HCT116 (cell line): ENCODE measurements around the gene SELENON. TPM values are rescaled to one million over a fixed set of nuclear protein-coding genes. Genes with fewer than 3 reads are reported as not detected.

Source experiments
- ATAC-seq: fragments of 200-7000 bp; cut with Tn5 transposase; 2 replicates; pipeline ENCODE4 v1.9.1; 2020; ENCODE audit warnings: mild to moderate bottlenecking, moderate library complexity
- BruUV-seq: library from RNA; stranded (reverse); fragments of 400-500 nt; replicated peaks from 2 replicates; lab custom pipeline; 2021; lab: Mats Ljungman, UMichigan
- CTCF ChIA-PET: fragments of 300-600 bp; sonication (Branson Sonifier 250); formaldehyde crosslinking; loops from one replicate; lab custom pipeline; 2021; ENCODE audit warnings: antibody characterized with exemption; lab: Charles Lee
- POLR2A ChIA-PET: fragments of 300-600, 350-600 bp; sonication (Branson Sonifier 250); formaldehyde crosslinking; loops from one replicate; lab custom pipeline; 2021; ENCODE audit warnings: antibody characterized with exemption; lab: Charles Lee
- RAD21 ChIA-PET, 2 experiments: fragments of 300-600 bp; sonication (Branson Sonifier 250); formaldehyde crosslinking; loops; one replicate each; lab custom pipeline; 2023; ENCODE audit warnings: low total read pairs in 2 of 2; ENCODE audit not compliant: uncharacterized antibody in 2 of 2, unreplicated experiment in 2 of 2, low non-redundant PET in 1 of 2; lab: Charles Lee
- DNase-seq: peaks from one replicate; pipeline ENCODE4 v3.0.0-alpha.2; 2010; ENCODE audit warnings: low read depth, low spot score
- H2AFZ ChIP-seq: fragments of 200-600 bp; shearing (Covaris generic), sonication (generic); 2 replicates; pipeline ENCODE4 v1.6.1; 2017; ENCODE audit warnings: low read depth, mixed run types, mixed read lengths, antibody characterized with exemption, low read length; ENCODE audit not compliant: poor library complexity, severe bottlenecking
- H3K27ac ChIP-seq: 2 replicates; pipeline ENCODE4 v1.5.1; 2012; ENCODE audit warnings: low read depth, low read length
- H3K27me3 ChIP-seq: fragments of 200-600 bp; sonication (generic); 2 replicates; pipeline ENCODE4 v1.6.1; 2016; ENCODE audit warnings: mixed run types, low read length, mixed read lengths; ENCODE audit not compliant: insufficient read depth
- H3K36me3 ChIP-seq, 2 experiments: fragments of 200-500 bp in 1 of 2; fragments of 200-600 bp in 1 of 2; sonication (Bioruptor generic) in 1 of 2; sonication (generic) in 1 of 2; 2 replicates each; pipeline versions ENCODE4 v1.5.1 to v1.6.1; 2014 to 2016; ENCODE audit warnings: low read length in 2 of 2, inconsistent platforms in 1 of 2, mixed read lengths in 1 of 2, mixed run types in 1 of 2; ENCODE audit not compliant: insufficient read depth in 2 of 2, control insufficient read depth in 1 of 2
- H3K4me1 ChIP-seq, 2 experiments: fragments of 200-600 bp in 1 of 2; sonication (generic) in 1 of 2; 2 replicates each; pipeline versions ENCODE4 v1.5.1 to v1.6.1; 2012 to 2017; ENCODE audit warnings: low read length in 2 of 2, inconsistent platforms in 1 of 2, mild to moderate bottlenecking in 1 of 2, mixed read lengths in 1 of 2, mixed run types in 1 of 2, moderate library complexity in 1 of 2; ENCODE audit not compliant: insufficient read depth in 2 of 2, control insufficient read depth in 1 of 2
- H3K4me2 ChIP-seq: fragments of 200-600 bp; sonication (generic); 2 replicates; pipeline ENCODE4 v1.6.1; 2017; ENCODE audit warnings: mixed run types, low read length, mixed read lengths
- H3K4me3 ChIP-seq, 2 experiments: fragments of 200-600 bp in 1 of 2; sonication (generic) in 1 of 2; replicated peaks in 1 of 2; 2 replicates each; pipeline ENCODE4 v1.5.1; 2011 to 2016; ENCODE audit warnings: low read length in 2 of 2, control low read depth in 1 of 2, low read depth in 1 of 2, mild to moderate bottlenecking in 1 of 2, mixed read lengths in 1 of 2, mixed run types in 1 of 2
- H3K79me2 ChIP-seq: fragments of 200-600 bp; sonication (generic); 2 replicates; pipeline ENCODE4 v1.6.1; 2017; ENCODE audit warnings: mild to moderate bottlenecking, mixed run types, low read length, moderate library complexity, mixed read lengths; ENCODE audit not compliant: insufficient read depth
- H3K9ac ChIP-seq: fragments of 200-600 bp; sonication (generic); 2 replicates; pipeline ENCODE4 v1.6.1; 2016; ENCODE audit warnings: low read length, mixed read lengths
- H3K9me2 ChIP-seq: fragments of 200-600 bp; sonication (generic), shearing (Covaris generic); 2 replicates; pipeline ENCODE4 v1.6.1; 2017; ENCODE audit warnings: mixed run types, mild to moderate bottlenecking, moderate library complexity; ENCODE audit not compliant: insufficient read depth
- H3K9me3 ChIP-seq, 2 experiments: fragments of 200-500 bp in 1 of 2; fragments of 200-600 bp in 1 of 2; sonication (Bioruptor generic) in 1 of 2; sonication (generic) in 1 of 2; 2 replicates each; pipeline ENCODE4 v1.6.1; 2014 to 2017; ENCODE audit warnings: low read length in 2 of 2, mixed read lengths in 2 of 2, inconsistent platforms in 1 of 2, low read depth in 1 of 2, mild to moderate bottlenecking in 1 of 2, mixed run types in 1 of 2, moderate library complexity in 1 of 2; ENCODE audit not compliant: control insufficient read depth in 1 of 2, insufficient read depth in 1 of 2
- H4K20me1 ChIP-seq: fragments of 200-600 bp; sonication (generic), shearing (Covaris generic); 2 replicates; pipeline ENCODE4 v1.6.1; 2017; ENCODE audit warnings: mixed run types, mild to moderate bottlenecking, moderate library complexity; ENCODE audit not compliant: insufficient read depth
- ATF3 ChIP-seq: IDR thresholded peaks from 2 replicates; pipeline ENCODE4 v1.6.1; 2012
- CBX3 ChIP-seq: IDR thresholded peaks from 2 replicates; pipeline ENCODE4 v1.6.1; 2012; ENCODE audit warnings: low read depth
- ELF1 ChIP-seq: IDR thresholded peaks from 2 replicates; pipeline ENCODE4 v1.6.1; 2012; ENCODE audit warnings: low read depth, borderline replicate concordance
- EZH2phosphoT487 ChIP-seq: fragments of 200-600 bp; IDR thresholded peaks from 2 replicates; pipeline ENCODE4 v1.6.1; 2018; ENCODE audit warnings: antibody characterized with exemption, borderline replicate concordance
- FOSL1 ChIP-seq: IDR thresholded peaks from 2 replicates; pipeline ENCODE4 v1.6.1; 2012; ENCODE audit warnings: low read depth
- POLR2A ChIP-seq: IDR thresholded peaks from 2 replicates; pipeline ENCODE4 v1.7.0; 2011; ENCODE audit warnings: borderline replicate concordance; ENCODE audit not compliant: insufficient read depth, insufficient read length; ENCODE audit errors: extremely low read depth
- POLR2AphosphoS5 ChIP-seq: IDR thresholded peaks from 2 replicates; pipeline ENCODE4 v1.6.1; 2011; ENCODE audit warnings: mild to moderate bottlenecking, low read depth, low read length, moderate library complexity
- SIN3A ChIP-seq: IDR thresholded peaks from 2 replicates; pipeline ENCODE4 v1.6.1; 2012; ENCODE audit warnings: low read depth
- YY1 ChIP-seq: IDR thresholded peaks from 2 replicates; pipeline ENCODE4 v1.6.1; 2011; ENCODE audit warnings: low read length, low read depth, moderate library complexity, mild to moderate bottlenecking; ENCODE audit not compliant: insufficient replicate concordance; ENCODE audit errors: extremely low read depth
- ZFX ChIP-seq: fragments of 450-650 bp; IDR thresholded peaks from 2 replicates; pipeline ENCODE4 v1.6.1; 2017
- ZNF274 ChIP-seq: fragments of 200-500 bp; sonication (Bioruptor generic); IDR thresholded peaks from 2 replicates; pipeline ENCODE4 v1.6.1; 2014; ENCODE audit warnings: mild to moderate bottlenecking, low read depth, low read length, inconsistent platforms
- intact Hi-C: fragments of 100-400 bp; cut with micrococcal nuclease; formaldehyde crosslinking; loops from 2 replicates; pipeline ENCODE4 v1.10.0; 2022
- total RNA-seq: library from RNA; stranded (reverse); gene quantifications from one replicate; pipeline ENCODE4 v1.2.1, GENCODE V29; 2021; ENCODE audit not compliant: unreplicated experiment
- TF ChIP-seq, protein P1 (sequence below), 3 experiments: fragments of 200-600 bp in 1 of 3; sonication (generic) in 1 of 3; IDR thresholded peaks in 2 of 3; conservative IDR thresholded peaks in 1 of 3; 2 replicates each; pipeline ENCODE4 v1.5.1; 2012 to 2017; ENCODE audit warnings: low read depth in 2 of 3, low read length in 2 of 3, antibody characterized with exemption in 1 of 3, borderline replicate concordance in 1 of 3, control low read depth in 1 of 3, mild to moderate bottlenecking in 1 of 3, mixed read lengths in 1 of 3, mixed run types in 1 of 3, moderate library complexity in 1 of 3; ENCODE audit not compliant: insufficient read depth in 1 of 3
- TF ChIP-seq, protein P2 (sequence below): IDR thresholded peaks from 2 replicates; pipeline ENCODE4 v1.6.1; 2011; ENCODE audit warnings: mild to moderate bottlenecking, low read length, moderate library complexity; ENCODE audit not compliant: insufficient replicate concordance; ENCODE audit errors: extremely low read depth

SELENON gene
- total RNA-seq, 1 experiment from 2014 or later, result 85.1 TPM

- intact Hi-C loops, result no loop called here
- Histone ChIP-seq H3K27ac (no peak overlapping the region), H3K9ac (no peak overlapping the region), H3K9me2 (no peaks in the 10 kb centered on the region), H3K79me2 (no peaks in the 10 kb centered on the region), H3K9me3 (no peaks in the 10 kb centered on the region), H4K20me1 (no peaks in the 10 kb centered on the region), H3K4me2 (no peak overlapping the region), H3K4me1 (peaks cover 10 to 13% of the 10 kb centered on the region in 2 experiments), H3K27me3 (no peaks in the 10 kb centered on the region), H2AFZ (no peak overlapping the region), H3K4me3 (no peak overlapping the region), H3K36me3 (no peaks in the 10 kb centered on the region)
- CTCF ChIA-PET, result no interaction called here
- no TSS peak for BruUV-seq
- ATAC-seq (no peak), DNase-seq (no peak)
- POLR2A ChIA-PET, result no interaction called here
- RAD21 ChIA-PET, result no interaction called here
- no peak for TF ChIP-seq CBX3
- TF ChIP-seq POLR2AphosphoS5, result no peak
- TF ChIP-seq POLR2A, result no peak
- TF ChIP-seq, protein P1, sequence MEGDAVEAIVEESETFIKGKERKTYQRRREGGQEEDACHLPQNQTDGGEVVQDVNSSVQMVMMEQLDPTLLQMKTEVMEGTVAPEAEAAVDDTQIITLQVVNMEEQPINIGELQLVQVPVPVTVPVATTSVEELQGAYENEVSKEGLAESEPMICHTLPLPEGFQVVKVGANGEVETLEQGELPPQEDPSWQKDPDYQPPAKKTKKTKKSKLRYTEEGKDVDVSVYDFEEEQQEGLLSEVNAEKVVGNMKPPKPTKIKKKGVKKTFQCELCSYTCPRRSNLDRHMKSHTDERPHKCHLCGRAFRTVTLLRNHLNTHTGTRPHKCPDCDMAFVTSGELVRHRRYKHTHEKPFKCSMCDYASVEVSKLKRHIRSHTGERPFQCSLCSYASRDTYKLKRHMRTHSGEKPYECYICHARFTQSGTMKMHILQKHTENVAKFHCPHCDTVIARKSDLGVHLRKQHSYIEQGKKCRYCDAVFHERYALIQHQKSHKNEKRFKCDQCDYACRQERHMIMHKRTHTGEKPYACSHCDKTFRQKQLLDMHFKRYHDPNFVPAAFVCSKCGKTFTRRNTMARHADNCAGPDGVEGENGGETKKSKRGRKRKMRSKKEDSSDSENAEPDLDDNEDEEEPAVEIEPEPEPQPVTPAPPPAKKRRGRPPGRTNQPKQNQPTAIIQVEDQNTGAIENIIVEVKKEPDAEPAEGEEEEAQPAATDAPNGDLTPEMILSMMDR (IDR thresholded peaks at IDR 0.05 in 2 of 3, conservative IDR thresholded peaks at IDR 0.05 in 1 of 3; ENCODE audit: borderline replicate concordance in 1 of 3, insufficient read depth in 1 of 3, low read depth in 2 of 3, low read length in 2 of 3), result no peak
- no peak for TF ChIP-seq SIN3A
- no peak for TF ChIP-seq ZFX
- no peak for TF ChIP-seq ZNF274
- TF ChIP-seq FOSL1, result no peak
- TF ChIP-seq EZH2phosphoT487, result no peak
- TF ChIP-seq, protein P2, sequence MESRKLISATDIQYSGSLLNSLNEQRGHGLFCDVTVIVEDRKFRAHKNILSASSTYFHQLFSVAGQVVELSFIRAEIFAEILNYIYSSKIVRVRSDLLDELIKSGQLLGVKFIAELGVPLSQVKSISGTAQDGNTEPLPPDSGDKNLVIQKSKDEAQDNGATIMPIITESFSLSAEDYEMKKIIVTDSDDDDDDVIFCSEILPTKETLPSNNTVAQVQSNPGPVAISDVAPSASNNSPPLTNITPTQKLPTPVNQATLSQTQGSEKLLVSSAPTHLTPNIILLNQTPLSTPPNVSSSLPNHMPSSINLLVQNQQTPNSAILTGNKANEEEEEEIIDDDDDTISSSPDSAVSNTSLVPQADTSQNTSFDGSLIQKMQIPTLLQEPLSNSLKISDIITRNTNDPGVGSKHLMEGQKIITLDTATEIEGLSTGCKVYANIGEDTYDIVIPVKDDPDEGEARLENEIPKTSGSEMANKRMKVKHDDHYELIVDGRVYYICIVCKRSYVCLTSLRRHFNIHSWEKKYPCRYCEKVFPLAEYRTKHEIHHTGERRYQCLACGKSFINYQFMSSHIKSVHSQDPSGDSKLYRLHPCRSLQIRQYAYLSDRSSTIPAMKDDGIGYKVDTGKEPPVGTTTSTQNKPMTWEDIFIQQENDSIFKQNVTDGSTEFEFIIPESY, result no peak
- TF ChIP-seq YY1, result no peak
- no peak for TF ChIP-seq ELF1
- TF ChIP-seq ATF3, result no peak
Measured at GRCh38 chr1:25774921-25775771, 24.8 kb upstream of the SELENON start.
